Measurements from ENCODE around the gene TCEANC2.

GRCh38 chr1:54122992-54123391 lies 69.6 kb downstream of the TCEANC2 start:
- TF ChIP-seq CTCF (IDR thresholded peaks at IDR 0.05) (no peak), POLR2A (IDR thresholded peaks at IDR 0.05) (no peak)
